LHCN-M2 (cell line): ENCODE results near the gene PSEN2. TPM values are rescaled to one million over a fixed set of nuclear protein-coding genes. Genes with fewer than 3 reads are reported as not detected.
"Not testable (repeated sequence)": the region's sequence is repeated elsewhere in the genome, so short reads cannot be mapped to it uniquely, and the experiment has no call there.

ENCODE experiments used
- DNase-seq: peaks from one replicate; pipeline ENCODE4 v3.0.0-alpha.2; 2012; ENCODE audit warnings: low read depth
- total RNA-seq: library from RNA; depleted of rRNA; stranded (reverse); fragments of >200 nt; gene quantifications from 2 replicates; pipeline ENCODE4 v1.2.3, GENCODE V29; 2014

PSEN2 gene
- total RNA-seq, 1 experiment from 2014 or later: 28.0 TPM

GRCh38 chr1:226912587-226913176 is 42.3 kb downstream of the PSEN2 start:
- DNase-seq: no peak

GRCh38 chr1:226915672-226915995 is 45.2 kb downstream of the PSEN2 start:
- DNase-seq: no peak

DNA sequence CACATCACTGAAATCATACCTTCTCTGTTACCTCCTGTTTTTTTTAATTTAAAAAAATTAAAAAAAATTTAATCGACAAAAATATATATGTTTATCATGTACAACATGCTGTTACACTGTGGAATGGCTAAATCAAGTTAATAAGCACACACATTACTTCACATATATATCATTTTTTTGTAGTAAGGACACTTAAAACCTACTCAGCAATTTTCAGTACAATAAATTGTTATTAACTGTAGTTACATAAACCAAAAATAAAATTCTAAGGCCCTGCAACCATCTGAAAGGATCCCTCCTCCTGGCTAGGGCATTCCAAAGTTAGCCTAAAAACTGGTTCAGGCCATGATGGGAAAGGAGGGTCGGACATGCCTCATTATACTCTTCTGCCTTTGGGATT is 46.1 kb downstream of the PSEN2 start:
- DNase-seq: no peak

DNA sequence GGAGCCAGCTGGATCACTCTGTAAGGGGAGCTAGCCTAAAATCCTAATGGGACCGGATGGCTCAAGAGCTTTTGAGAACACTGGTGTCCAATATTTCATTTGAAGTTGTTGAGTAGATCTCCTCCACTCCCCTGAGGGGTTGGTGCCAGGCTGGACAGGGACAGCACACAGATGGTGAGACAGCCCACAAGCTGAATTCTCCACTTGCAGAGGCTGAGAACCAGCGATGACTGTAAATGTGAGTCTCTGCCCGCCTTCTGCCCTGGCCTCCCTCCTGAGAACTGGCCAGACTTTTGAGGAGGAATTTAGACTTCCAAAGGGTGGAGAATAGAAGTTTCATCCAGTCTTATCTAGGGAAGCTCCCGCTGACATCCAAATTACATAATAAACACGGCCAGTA is 49.2 kb downstream of the PSEN2 start:
- DNase-seq: no peak

DNA sequence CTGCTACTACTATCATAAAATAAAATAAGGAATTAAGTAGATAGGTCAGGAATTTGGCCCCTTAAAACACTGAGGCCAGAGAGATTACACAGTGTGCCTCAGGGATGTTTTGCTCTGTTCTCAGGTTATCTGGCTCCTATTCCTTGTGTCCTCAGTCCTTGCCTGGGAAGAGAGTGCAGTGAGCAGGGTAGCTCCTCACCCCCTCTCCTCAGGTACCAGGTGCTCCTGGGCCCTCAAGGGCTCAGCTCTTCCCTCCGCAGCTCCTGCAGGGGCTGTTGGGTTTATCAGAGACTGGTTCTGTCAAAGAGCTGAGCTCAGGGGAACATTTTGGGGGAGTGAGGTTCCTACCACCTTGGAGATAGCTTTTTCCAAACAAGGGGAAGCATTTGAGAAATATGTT is 49.6 kb downstream of the PSEN2 start:
- DNase-seq: no peak

GRCh38 chr1:226920446-226920894 is 50.1 kb downstream of the PSEN2 start:
- no peak for DNase-seq

DNA sequence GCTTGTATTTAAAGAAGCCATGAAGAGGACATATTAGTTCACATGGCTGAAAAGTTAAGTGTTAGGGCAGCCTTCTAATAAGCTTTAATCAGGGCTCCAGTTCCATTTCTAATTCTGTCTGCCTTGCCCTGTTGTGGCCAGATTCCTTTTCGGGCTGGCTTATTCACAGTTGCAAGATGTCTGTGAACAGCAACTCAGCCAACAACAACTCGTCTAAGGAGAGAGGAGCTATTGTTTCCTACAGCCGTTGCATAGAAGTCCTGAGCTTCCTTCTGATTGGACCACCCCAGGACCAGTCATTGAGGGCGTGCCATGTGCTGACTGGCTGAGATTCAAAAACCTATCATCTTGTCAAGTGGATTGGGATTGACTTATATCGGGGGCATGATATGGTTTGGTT is 51.1 kb downstream of the PSEN2 start:
- DNase-seq: no peak

GRCh38 chr1:226929260-226930111 is 59.1 kb downstream of the PSEN2 start:
- DNase-seq: not testable (repeated sequence)

DNA sequence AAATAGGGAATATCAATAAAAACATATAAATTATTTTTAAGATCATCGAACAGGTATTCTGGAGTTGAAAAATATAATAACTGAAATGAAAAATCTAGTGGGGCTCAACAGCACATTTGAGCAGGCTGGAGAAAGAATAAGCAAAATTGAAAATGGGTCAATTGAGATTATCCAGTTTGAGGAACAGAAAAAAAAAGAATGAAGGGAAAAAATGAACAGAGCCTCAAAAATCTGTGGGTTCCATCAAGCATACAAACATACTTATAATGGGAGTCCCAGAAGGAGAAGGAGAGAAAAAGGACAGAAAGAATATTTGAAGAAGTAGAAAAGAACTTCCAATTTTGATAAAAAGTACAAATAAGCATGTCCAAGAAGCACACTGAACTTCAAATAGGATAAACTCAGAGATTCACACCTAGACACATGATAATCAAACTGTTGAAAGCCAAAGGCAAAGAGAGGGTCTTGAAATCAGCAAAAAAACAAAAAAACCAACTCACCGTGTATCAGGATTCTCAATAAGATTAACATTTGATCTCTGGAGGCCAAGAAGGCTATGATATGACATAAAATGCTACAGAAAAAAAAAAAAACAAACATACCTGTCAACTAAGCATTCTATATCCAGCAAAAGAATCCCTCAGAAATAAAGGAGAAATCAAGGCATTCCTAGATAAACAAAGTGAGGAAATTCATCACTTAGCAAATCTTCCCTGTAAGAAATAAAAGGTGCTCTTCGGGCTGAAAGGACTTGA is 64.2 kb downstream of the PSEN2 start:
- DNase-seq: no peak

GRCh38 chr1:226937940-226938725 is 67.7 kb downstream of the PSEN2 start:
- no peak for DNase-seq

- peak; percentile 45 for DNase-seq
Observed at GRCh38 chr1:226938903-226939437, 68.6 kb downstream of the PSEN2 start.

DNA sequence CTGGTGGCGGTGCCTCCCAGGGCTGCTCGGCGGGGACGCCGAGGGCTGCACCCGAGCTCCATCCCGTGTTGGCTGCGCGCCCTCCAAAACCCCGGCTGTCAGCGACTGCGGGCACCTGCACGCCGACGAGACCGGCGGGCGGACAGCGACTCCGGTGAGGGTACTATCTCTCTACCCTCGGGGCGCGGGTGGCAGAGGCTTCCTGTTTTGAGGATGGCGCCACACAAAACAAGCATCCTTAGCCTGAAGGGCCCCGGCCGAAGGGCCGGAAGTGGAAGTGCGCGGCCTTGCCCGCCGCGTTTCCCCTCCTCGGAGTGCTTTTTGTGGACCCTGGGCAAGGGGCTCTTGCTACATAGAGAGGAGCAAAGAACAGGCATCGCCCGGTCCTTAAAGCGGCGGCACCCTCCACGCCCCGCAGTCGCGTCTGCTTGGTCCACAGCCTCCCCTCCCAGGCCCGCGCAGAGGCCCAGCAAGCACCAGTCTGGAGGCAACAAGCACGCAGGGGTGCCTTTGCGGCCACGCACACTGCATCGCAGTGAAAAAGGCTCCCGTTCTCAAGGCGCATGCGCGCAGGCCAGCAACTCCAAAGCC is 69.1 kb downstream of the PSEN2 start:
- no peak for DNase-seq

- peak; percentile 99 for DNase-seq
Observed at GRCh38 chr1:226940029-226940805, 69.8 kb downstream of the PSEN2 start, which contains the start of gene COQ8A. Gene COQ8A (plus strand): TSS chr1:226940294. CDS start chr1:226961386, 21,092 bp downstream.

- no peak for DNase-seq
Observed at GRCh38 chr1:226940806-226941067, 70.3 kb downstream of the PSEN2 start.

DNA sequence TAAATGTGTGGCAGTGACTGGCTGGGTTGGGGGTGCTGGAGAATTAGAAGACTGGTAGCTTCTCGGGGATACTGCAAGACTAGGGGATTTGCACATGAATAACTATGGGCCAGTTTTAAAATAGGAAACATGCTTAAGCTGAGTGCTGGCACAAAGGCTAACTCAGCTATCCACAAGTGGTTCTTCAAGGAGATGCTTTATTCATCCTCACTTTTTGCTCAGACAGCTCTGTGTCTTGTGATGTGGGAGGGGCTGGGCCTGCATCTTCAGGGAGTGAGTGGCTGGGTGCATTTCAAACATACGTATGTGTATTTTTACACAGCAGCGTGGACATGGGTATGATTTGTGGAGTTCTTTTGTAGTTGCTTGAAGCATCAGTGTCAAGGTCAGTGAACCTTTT is 72.0 kb downstream of the PSEN2 start:
- DNase-seq: no peak

- peak; percentile 17 for DNase-seq
Observed at GRCh38 chr1:226943156-226943555, 72.7 kb downstream of the PSEN2 start.

GRCh38 chr1:226943927-226944326 is 73.5 kb downstream of the PSEN2 start:
- no peak for DNase-seq

DNA sequence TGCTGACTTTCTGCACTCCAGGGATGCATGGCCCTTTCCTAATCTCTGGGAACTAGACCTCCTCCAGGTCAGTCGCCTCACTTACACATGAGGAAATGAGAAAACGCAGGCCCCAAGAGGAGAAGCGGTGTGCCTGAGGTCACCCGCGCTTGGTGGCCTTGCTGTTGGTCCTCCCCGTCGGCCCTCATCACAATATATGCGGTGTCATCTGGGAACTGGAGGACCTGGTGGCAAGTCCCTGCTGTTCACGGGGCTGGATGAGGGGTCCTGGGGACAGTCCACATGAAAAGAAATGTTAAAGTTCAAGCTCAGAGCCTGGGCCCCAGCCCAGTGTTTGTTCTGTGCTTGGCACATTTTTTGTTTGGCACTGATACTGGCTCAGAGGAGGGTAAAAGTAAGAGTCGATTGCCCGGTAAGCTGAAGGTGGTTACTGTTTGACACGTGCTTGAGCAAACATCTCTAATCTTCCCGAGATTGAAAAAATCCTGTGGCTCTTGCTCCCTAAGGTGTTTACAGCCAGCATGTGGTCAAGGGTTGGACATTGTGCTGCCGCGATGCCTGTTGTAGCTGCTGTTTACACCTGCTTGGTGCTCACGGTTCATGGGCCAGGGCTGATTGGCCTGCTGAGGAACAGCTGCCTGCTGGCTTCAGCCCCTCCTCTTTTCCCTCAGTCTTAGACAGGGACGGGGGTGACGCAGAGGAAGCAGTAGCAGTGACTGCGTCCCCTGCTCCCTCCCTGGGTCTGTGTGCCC is 74.9 kb downstream of the PSEN2 start:
- peak; percentile 19 for DNase-seq
